Panc1 (cell line): ENCODE data around the gene TBX20. TPM values are rescaled to one million over a fixed set of nuclear protein-coding genes. Genes with fewer than 3 reads are reported as not detected.

Experiments used
- ATAC-seq: fragments of 200-7000 bp; cut with Tn5 transposase; 2 replicates; pipeline ENCODE4 v1.9.1; 2020; ENCODE audit warnings: mild to moderate bottlenecking, moderate library complexity
- BruUV-seq: library from RNA; stranded (reverse); fragments of 400-500 nt; replicated peaks from 2 replicates; lab custom pipeline; 2021; lab: Mats Ljungman, UMichigan
- CTCF ChIA-PET: fragments of 300-600 bp; sonication (Branson Sonifier 250); formaldehyde crosslinking; loops from one replicate; lab custom pipeline; 2022; ENCODE audit warnings: antibody characterized with exemption; lab: Charles Lee
- POLR2A ChIA-PET: fragments of 300-600 bp; sonication (Branson Sonifier 250); formaldehyde crosslinking; loops from one replicate; lab custom pipeline; 2022; ENCODE audit warnings: antibody characterized with exemption; lab: Charles Lee
- DNase-seq: peaks from one replicate; pipeline ENCODE4 v3.0.0-alpha.2; 2010; ENCODE audit warnings: low read depth, low spot score
- H3K27ac ChIP-seq: 2 replicates; pipeline ENCODE4 v1.5.1; 2011; ENCODE audit warnings: mild to moderate bottlenecking, low read length, inconsistent platforms
- H3K27me3 ChIP-seq: fragments of 200-500 bp; sonication (Bioruptor generic); 2 replicates; pipeline ENCODE4 v1.6.0; 2014; ENCODE audit warnings: low read length, inconsistent platforms; ENCODE audit not compliant: control insufficient read depth, insufficient read depth
- H3K36me3 ChIP-seq: fragments of 200-500 bp; sonication (Bioruptor generic); 2 replicates; pipeline ENCODE4 v1.5.1; 2014; ENCODE audit warnings: inconsistent platforms, mild to moderate bottlenecking, low read length, moderate library complexity; ENCODE audit not compliant: control insufficient read depth, insufficient read depth
- H3K4me1 ChIP-seq: 2 replicates; pipeline ENCODE4 v1.5.1; 2011; ENCODE audit warnings: inconsistent platforms, mild to moderate bottlenecking, low read length, moderate library complexity; ENCODE audit not compliant: control insufficient read depth, insufficient read depth
- H3K4me3 ChIP-seq, 2 experiments: 2 replicates each; pipeline ENCODE4 v1.5.1; 2011 to 2012; ENCODE audit warnings: low read depth in 2 of 2, low read length in 2 of 2, mild to moderate bottlenecking in 2 of 2, inconsistent platforms in 1 of 2, moderate library complexity in 1 of 2
- H3K9me3 ChIP-seq: fragments of 200-500 bp; sonication (Bioruptor generic); 2 replicates; pipeline ENCODE4 v1.5.1; 2014; ENCODE audit warnings: low read depth, mild to moderate bottlenecking, inconsistent platforms, low read length, moderate library complexity; ENCODE audit not compliant: control insufficient read depth, insufficient read depth
- CTCF ChIP-seq: fragments of 450-650 bp; IDR thresholded peaks from 2 replicates; pipeline ENCODE4 v1.5.1; 2017; ENCODE audit warnings: mild to moderate bottlenecking
- POLR2AphosphoS5 ChIP-seq: IDR thresholded peaks from 2 replicates; pipeline ENCODE4 v1.6.1; 2012; ENCODE audit warnings: mild to moderate bottlenecking, low read depth, low read length, moderate library complexity
- REST ChIP-seq, 2 experiments: IDR thresholded peaks; 2 replicates each; pipeline ENCODE4 v1.6.1; 2011 to 2012; ENCODE audit warnings: low read depth in 2 of 2, control low read depth in 1 of 2, low read length in 1 of 2, mild to moderate bottlenecking in 1 of 2, moderate library complexity in 1 of 2; ENCODE audit not compliant: insufficient read depth in 1 of 2
- SIN3A ChIP-seq: IDR thresholded peaks from 2 replicates; pipeline ENCODE4 v1.6.1; 2012; ENCODE audit warnings: low read depth, mild to moderate bottlenecking, low read length, moderate library complexity, borderline replicate concordance; ENCODE audit not compliant: insufficient read depth
- TCF7L2 ChIP-seq: IDR thresholded peaks from 2 replicates; pipeline ENCODE4 v1.6.1; 2011; ENCODE audit warnings: mild to moderate bottlenecking, low read depth, low read length, inconsistent platforms
- in situ Hi-C: cut with HindIII; loops from 2 replicates; pipeline ENCODE4 v1.10.0; 2016; ENCODE audit warnings: low sequenced_read_pairs, low pct_unique_long_range_greater_than_20kb
- intact Hi-C: fragments of 100-400 bp; cut with micrococcal nuclease; formaldehyde crosslinking; loops from one replicate; pipeline ENCODE4 v1.10.0; 2022; ENCODE audit not compliant: unreplicated experiment
- total RNA-seq: library from RNA; stranded (reverse); gene quantifications from one replicate; pipeline ENCODE4 v1.2.1, GENCODE V29; 2021; ENCODE audit not compliant: unreplicated experiment

The TBX20 gene
- total RNA-seq, 1 experiment from 2014 or later = not detected

GRCh38 chr7:35246819-35247218, 7.1 kb downstream of the TBX20 start:
- BruUV-seq = no TSS peak
- H3K27ac ChIP-seq = no peak overlapping the region
- H3K36me3 ChIP-seq = no peaks in the 10 kb centered on the region
- peaks cover 52% of the 10 kb centered on the region for H3K27me3 ChIP-seq
- ATAC-seq (no peak), DNase-seq (no peak)
- H3K4me3 ChIP-seq = no peak overlapping the region
- H3K9me3 ChIP-seq = no peaks in the 10 kb centered on the region
- intact Hi-C loops = no loop called here
- ChIA-PET CTCF (interaction anchor here (0.7 kb wide), 2 partner anchors 178 to 185 kb away, joined by 9 to 11 read pairs; no protein-coding TSS in a partner anchor), POLR2A (no interaction called here)
- H3K4me1 ChIP-seq = no peaks in the 10 kb centered on the region
- in situ Hi-C loops = no loop called here
- TF ChIP-seq CTCF (no peak), TCF7L2 (no peak), SIN3A (no peak), REST (IDR thresholded peaks at IDR 0.05; ENCODE audit: insufficient read depth in 1 of 2, low read depth in 2 of 2, low read length in 1 of 2) (no peak), POLR2AphosphoS5 (no peak)

GRCh38 chr7:35241884-35242283, 12.0 kb downstream of the TBX20 start:
- Histone ChIP-seq H3K36me3 (no peaks in the 10 kb centered on the region), H3K9me3 (no peaks in the 10 kb centered on the region), H3K4me3 (no peak overlapping the region), H3K4me1 (no peaks in the 10 kb centered on the region), H3K27ac (no peak overlapping the region), H3K27me3 (peaks cover 21% of the 10 kb centered on the region)
- intact Hi-C loops = no loop called here
- ATAC-seq = no peak
- POLR2A ChIA-PET = no interaction called here
- in situ Hi-C loops = no loop called here
- DNase-seq = no peak
- CTCF ChIA-PET = interaction anchor here (0.6 kb wide), 1 partner anchor 37 kb away, joined by 3 read pairs; no protein-coding TSS in a partner anchor
- BruUV-seq = no TSS peak
- TF ChIP-seq CTCF (peak; percentile 64), POLR2AphosphoS5 (no peak)
